HCT116 (cell line): Measurements from ENCODE around the gene KCTD10. TPM values are rescaled to one million over a fixed set of nuclear protein-coding genes. Genes with fewer than 3 reads are reported as not detected.

Experiments used
- ATAC-seq: fragments of 200-7000 bp; cut with Tn5 transposase; 2 replicates; pipeline ENCODE4 v1.9.1; 2020; ENCODE audit warnings: mild to moderate bottlenecking, moderate library complexity
- BruUV-seq: library from RNA; stranded (reverse); fragments of 400-500 nt; replicated peaks from 2 replicates; lab custom pipeline; 2021; lab: Mats Ljungman, UMichigan
- CTCF ChIA-PET: fragments of 300-600 bp; sonication (Branson Sonifier 250); formaldehyde crosslinking; loops from one replicate; lab custom pipeline; 2021; ENCODE audit warnings: antibody characterized with exemption; lab: Charles Lee
- POLR2A ChIA-PET: fragments of 300-600, 350-600 bp; sonication (Branson Sonifier 250); formaldehyde crosslinking; loops from one replicate; lab custom pipeline; 2021; ENCODE audit warnings: antibody characterized with exemption; lab: Charles Lee
- RAD21 ChIA-PET, 2 experiments: fragments of 300-600 bp; sonication (Branson Sonifier 250); formaldehyde crosslinking; loops; one replicate each; lab custom pipeline; 2023; ENCODE audit warnings: low total read pairs in 2 of 2; ENCODE audit not compliant: uncharacterized antibody in 2 of 2, unreplicated experiment in 2 of 2, low non-redundant PET in 1 of 2; lab: Charles Lee
- DNase-seq: peaks from one replicate; pipeline ENCODE4 v3.0.0-alpha.2; 2010; ENCODE audit warnings: low read depth, low spot score
- H2AFZ ChIP-seq: fragments of 200-600 bp; shearing (Covaris generic), sonication (generic); 2 replicates; pipeline ENCODE4 v1.6.1; 2017; ENCODE audit warnings: low read depth, mixed run types, mixed read lengths, antibody characterized with exemption, low read length; ENCODE audit not compliant: poor library complexity, severe bottlenecking
- H3K27ac ChIP-seq: 2 replicates; pipeline ENCODE4 v1.5.1; 2012; ENCODE audit warnings: low read depth, low read length
- H3K27me3 ChIP-seq: fragments of 200-600 bp; sonication (generic); 2 replicates; pipeline ENCODE4 v1.6.1; 2016; ENCODE audit warnings: mixed run types, low read length, mixed read lengths; ENCODE audit not compliant: insufficient read depth
- H3K36me3 ChIP-seq, 2 experiments: fragments of 200-500 bp in 1 of 2; fragments of 200-600 bp in 1 of 2; sonication (Bioruptor generic) in 1 of 2; sonication (generic) in 1 of 2; 2 replicates each; pipeline versions ENCODE4 v1.5.1 to v1.6.1; 2014 to 2016; ENCODE audit warnings: low read length in 2 of 2, inconsistent platforms in 1 of 2, mixed read lengths in 1 of 2, mixed run types in 1 of 2; ENCODE audit not compliant: insufficient read depth in 2 of 2, control insufficient read depth in 1 of 2
- H3K4me1 ChIP-seq, 2 experiments: fragments of 200-600 bp in 1 of 2; sonication (generic) in 1 of 2; 2 replicates each; pipeline versions ENCODE4 v1.5.1 to v1.6.1; 2012 to 2017; ENCODE audit warnings: low read length in 2 of 2, inconsistent platforms in 1 of 2, mild to moderate bottlenecking in 1 of 2, mixed read lengths in 1 of 2, mixed run types in 1 of 2, moderate library complexity in 1 of 2; ENCODE audit not compliant: insufficient read depth in 2 of 2, control insufficient read depth in 1 of 2
- H3K4me2 ChIP-seq: fragments of 200-600 bp; sonication (generic); 2 replicates; pipeline ENCODE4 v1.6.1; 2017; ENCODE audit warnings: mixed run types, low read length, mixed read lengths
- H3K4me3 ChIP-seq, 2 experiments: fragments of 200-600 bp in 1 of 2; sonication (generic) in 1 of 2; replicated peaks in 1 of 2; 2 replicates each; pipeline ENCODE4 v1.5.1; 2011 to 2016; ENCODE audit warnings: low read length in 2 of 2, control low read depth in 1 of 2, low read depth in 1 of 2, mild to moderate bottlenecking in 1 of 2, mixed read lengths in 1 of 2, mixed run types in 1 of 2
- H3K79me2 ChIP-seq: fragments of 200-600 bp; sonication (generic); 2 replicates; pipeline ENCODE4 v1.6.1; 2017; ENCODE audit warnings: mild to moderate bottlenecking, mixed run types, low read length, moderate library complexity, mixed read lengths; ENCODE audit not compliant: insufficient read depth
- H3K9ac ChIP-seq: fragments of 200-600 bp; sonication (generic); 2 replicates; pipeline ENCODE4 v1.6.1; 2016; ENCODE audit warnings: low read length, mixed read lengths
- H3K9me2 ChIP-seq: fragments of 200-600 bp; sonication (generic), shearing (Covaris generic); 2 replicates; pipeline ENCODE4 v1.6.1; 2017; ENCODE audit warnings: mixed run types, mild to moderate bottlenecking, moderate library complexity; ENCODE audit not compliant: insufficient read depth
- H3K9me3 ChIP-seq, 2 experiments: fragments of 200-500 bp in 1 of 2; fragments of 200-600 bp in 1 of 2; sonication (Bioruptor generic) in 1 of 2; sonication (generic) in 1 of 2; 2 replicates each; pipeline ENCODE4 v1.6.1; 2014 to 2017; ENCODE audit warnings: low read length in 2 of 2, mixed read lengths in 2 of 2, inconsistent platforms in 1 of 2, low read depth in 1 of 2, mild to moderate bottlenecking in 1 of 2, mixed run types in 1 of 2, moderate library complexity in 1 of 2; ENCODE audit not compliant: control insufficient read depth in 1 of 2, insufficient read depth in 1 of 2
- H4K20me1 ChIP-seq: fragments of 200-600 bp; sonication (generic), shearing (Covaris generic); 2 replicates; pipeline ENCODE4 v1.6.1; 2017; ENCODE audit warnings: mixed run types, mild to moderate bottlenecking, moderate library complexity; ENCODE audit not compliant: insufficient read depth
- ATF3 ChIP-seq: IDR thresholded peaks from 2 replicates; pipeline ENCODE4 v1.6.1; 2012
- CBX3 ChIP-seq: IDR thresholded peaks from 2 replicates; pipeline ENCODE4 v1.6.1; 2012; ENCODE audit warnings: low read depth
- CEBPB ChIP-seq: IDR thresholded peaks from 2 replicates; pipeline ENCODE4 v1.6.1; 2012; ENCODE audit warnings: low read depth
- EGR1 ChIP-seq: IDR thresholded peaks from 2 replicates; pipeline ENCODE4 v1.6.1; 2012; ENCODE audit warnings: low read depth
- ELF1 ChIP-seq: IDR thresholded peaks from 2 replicates; pipeline ENCODE4 v1.6.1; 2012; ENCODE audit warnings: low read depth, borderline replicate concordance
- EZH2 ChIP-seq: fragments of 200-600 bp; sonication (generic); IDR thresholded peaks from 2 replicates; pipeline ENCODE4 v1.6.1; 2017; ENCODE audit warnings: antibody characterized with exemption, mixed run types
- EZH2phosphoT487 ChIP-seq: fragments of 200-600 bp; IDR thresholded peaks from 2 replicates; pipeline ENCODE4 v1.6.1; 2018; ENCODE audit warnings: antibody characterized with exemption, borderline replicate concordance
- FOSL1 ChIP-seq: IDR thresholded peaks from 2 replicates; pipeline ENCODE4 v1.6.1; 2012; ENCODE audit warnings: low read depth
- POLR2AphosphoS5 ChIP-seq: IDR thresholded peaks from 2 replicates; pipeline ENCODE4 v1.6.1; 2011; ENCODE audit warnings: mild to moderate bottlenecking, low read depth, low read length, moderate library complexity
- RAD21 ChIP-seq: IDR thresholded peaks from 2 replicates; pipeline ENCODE4 v1.6.1; 2012; ENCODE audit warnings: low read depth, mild to moderate bottlenecking
- SIN3A ChIP-seq: IDR thresholded peaks from 2 replicates; pipeline ENCODE4 v1.6.1; 2012; ENCODE audit warnings: low read depth
- SP1 ChIP-seq: IDR thresholded peaks from 2 replicates; pipeline ENCODE4 v1.6.1; 2012; ENCODE audit warnings: low read depth
- SRF ChIP-seq: IDR thresholded peaks from 2 replicates; pipeline ENCODE4 v1.6.1; 2012; ENCODE audit warnings: low read depth
- TCF7L2 ChIP-seq: IDR thresholded peaks from 2 replicates; pipeline ENCODE4 v1.7.0; 2011; ENCODE audit warnings: borderline replicate concordance, inconsistent platforms; ENCODE audit not compliant: insufficient read depth, insufficient read length; ENCODE audit errors: extremely low read depth
- YY1 ChIP-seq: IDR thresholded peaks from 2 replicates; pipeline ENCODE4 v1.6.1; 2011; ENCODE audit warnings: low read length, low read depth, moderate library complexity, mild to moderate bottlenecking; ENCODE audit not compliant: insufficient replicate concordance; ENCODE audit errors: extremely low read depth
- ZFX ChIP-seq: fragments of 450-650 bp; IDR thresholded peaks from 2 replicates; pipeline ENCODE4 v1.6.1; 2017
- intact Hi-C: fragments of 100-400 bp; cut with micrococcal nuclease; formaldehyde crosslinking; loops from 2 replicates; pipeline ENCODE4 v1.10.0; 2022
- total RNA-seq: library from RNA; stranded (reverse); gene quantifications from one replicate; pipeline ENCODE4 v1.2.1, GENCODE V29; 2021; ENCODE audit not compliant: unreplicated experiment
- TF ChIP-seq, protein P1 (sequence below): IDR thresholded peaks from 2 replicates; pipeline ENCODE4 v1.6.1; 2012
- TF ChIP-seq, protein P2 (sequence below), 3 experiments: fragments of 200-600 bp in 1 of 3; sonication (generic) in 1 of 3; IDR thresholded peaks in 2 of 3; conservative IDR thresholded peaks in 1 of 3; 2 replicates each; pipeline ENCODE4 v1.5.1; 2012 to 2017; ENCODE audit warnings: low read depth in 2 of 3, low read length in 2 of 3, antibody characterized with exemption in 1 of 3, borderline replicate concordance in 1 of 3, control low read depth in 1 of 3, mild to moderate bottlenecking in 1 of 3, mixed read lengths in 1 of 3, mixed run types in 1 of 3, moderate library complexity in 1 of 3; ENCODE audit not compliant: insufficient read depth in 1 of 3

KCTD10 gene
- total RNA-seq, 1 experiment from 2014 or later, result 34.7 TPM

- Histone ChIP-seq H3K9me3 (no peaks in the 10 kb centered on the region), H3K4me2 (no peak overlapping the region), H3K27ac (no peak overlapping the region), H3K79me2 (no peaks in the 10 kb centered on the region), H3K27me3 (no peaks in the 10 kb centered on the region), H3K4me1 (no peaks in the 10 kb centered on the region), H3K36me3 (peaks cover 6 to 23% of the 10 kb centered on the region in 2 experiments; a peak in 3 of 4 replicates), H2AFZ (no peak overlapping the region), H4K20me1 (no peaks in the 10 kb centered on the region), H3K9ac (no peak overlapping the region), H3K9me2 (no peaks in the 10 kb centered on the region), H3K4me3 (no peak overlapping the region)
- POLR2A ChIA-PET, result no interaction called here
- BruUV-seq, result no TSS peak
- CTCF ChIA-PET, result no interaction called here
- intact Hi-C loops, result no loop called here
- RAD21 ChIA-PET, result no interaction called here
- TF ChIP-seq, protein P1, sequence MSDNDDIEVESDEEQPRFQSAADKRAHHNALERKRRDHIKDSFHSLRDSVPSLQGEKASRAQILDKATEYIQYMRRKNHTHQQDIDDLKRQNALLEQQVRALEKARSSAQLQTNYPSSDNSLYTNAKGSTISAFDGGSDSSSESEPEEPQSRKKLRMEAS, result no peak
- no peak for TF ChIP-seq TCF7L2
- no peak for TF ChIP-seq RAD21
- TF ChIP-seq ZFX, result no peak
- no peak for TF ChIP-seq CBX3
- no peak for TF ChIP-seq EZH2
- no peak for TF ChIP-seq FOSL1
- no peak for TF ChIP-seq POLR2AphosphoS5
- TF ChIP-seq ELF1, result no peak
- TF ChIP-seq CEBPB, result no peak
- no peak for TF ChIP-seq EGR1
- no peak for TF ChIP-seq YY1
- TF ChIP-seq SP1, result no peak
- no peak for TF ChIP-seq SIN3A
- DNase-seq, result no peak
- ATAC-seq, result no peak
Measured at GRCh38 chr12:109512608-109513007, 35.5 kb upstream of the KCTD10 start.

GRCh38 chr12:109510196-109510595, 33.1 kb upstream of the KCTD10 start:
- H3K27me3 ChIP-seq, result no peaks in the 10 kb centered on the region
- H3K4me3 ChIP-seq, result no peak overlapping the region
- POLR2A ChIA-PET, result no interaction called here
- no peak overlapping the region for H3K27ac ChIP-seq
- CTCF ChIA-PET, result interaction anchor here (1.1 kb wide), 1 partner anchor 78 kb away, joined by 3 read pairs; no protein-coding TSS in a partner anchor
- no peaks in the 10 kb centered on the region for H3K9me3 ChIP-seq
- H3K4me1 ChIP-seq, result no peaks in the 10 kb centered on the region
- RAD21 ChIA-PET, result no interaction called here
- H3K9ac ChIP-seq, result no peak overlapping the region
- ATAC-seq, result no peak
- H3K36me3 ChIP-seq, result peaks cover 0 to 20% of the 10 kb centered on the region in 2 experiments; a peak in 2 of 4 replicates
- intact Hi-C loops, result no loop called here
- no peak overlapping the region for H2AFZ ChIP-seq
- H3K9me2 ChIP-seq, result no peaks in the 10 kb centered on the region
- H4K20me1 ChIP-seq, result no peaks in the 10 kb centered on the region
- BruUV-seq, result no TSS peak
- H3K4me2 ChIP-seq, result no peak overlapping the region
- no peaks in the 10 kb centered on the region for H3K79me2 ChIP-seq
- no peak for DNase-seq
- no peak for TF ChIP-seq ATF3
- TF ChIP-seq SIN3A, result no peak
- no peak for TF ChIP-seq FOSL1
- TF ChIP-seq, protein P2, sequence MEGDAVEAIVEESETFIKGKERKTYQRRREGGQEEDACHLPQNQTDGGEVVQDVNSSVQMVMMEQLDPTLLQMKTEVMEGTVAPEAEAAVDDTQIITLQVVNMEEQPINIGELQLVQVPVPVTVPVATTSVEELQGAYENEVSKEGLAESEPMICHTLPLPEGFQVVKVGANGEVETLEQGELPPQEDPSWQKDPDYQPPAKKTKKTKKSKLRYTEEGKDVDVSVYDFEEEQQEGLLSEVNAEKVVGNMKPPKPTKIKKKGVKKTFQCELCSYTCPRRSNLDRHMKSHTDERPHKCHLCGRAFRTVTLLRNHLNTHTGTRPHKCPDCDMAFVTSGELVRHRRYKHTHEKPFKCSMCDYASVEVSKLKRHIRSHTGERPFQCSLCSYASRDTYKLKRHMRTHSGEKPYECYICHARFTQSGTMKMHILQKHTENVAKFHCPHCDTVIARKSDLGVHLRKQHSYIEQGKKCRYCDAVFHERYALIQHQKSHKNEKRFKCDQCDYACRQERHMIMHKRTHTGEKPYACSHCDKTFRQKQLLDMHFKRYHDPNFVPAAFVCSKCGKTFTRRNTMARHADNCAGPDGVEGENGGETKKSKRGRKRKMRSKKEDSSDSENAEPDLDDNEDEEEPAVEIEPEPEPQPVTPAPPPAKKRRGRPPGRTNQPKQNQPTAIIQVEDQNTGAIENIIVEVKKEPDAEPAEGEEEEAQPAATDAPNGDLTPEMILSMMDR (IDR thresholded peaks at IDR 0.05 in 2 of 3, conservative IDR thresholded peaks at IDR 0.05 in 1 of 3; ENCODE audit: borderline replicate concordance in 1 of 3, insufficient read depth in 1 of 3, low read depth in 2 of 3, low read length in 2 of 3), result no peak
- TF ChIP-seq YY1, result no peak
- no peak for TF ChIP-seq CBX3
- no peak for TF ChIP-seq SRF
- no peak for TF ChIP-seq EZH2
- TF ChIP-seq EZH2phosphoT487, result no peak
